HG03064 (cell line): ENCODE results near the gene ASRGL1.
A peak's percentile ranks its signal among the peaks of the same experiment; 100 is the strongest.
"Not testable (repeated sequence)": the region's sequence is repeated elsewhere in the genome, so short reads cannot be mapped to it uniquely, and the experiment has no call there.

Experiments used
- ATAC-seq: cut with Tn5 transposase; IDR thresholded peaks from one replicate; pipeline ENCODE4 v1.9.1; 2021; ENCODE audit warnings: low read depth; ENCODE audit not compliant: unreplicated experiment

Gene ASRGL1

GRCh38 chr11:62337303-62338181 is at the start of gene ASRGL1:
Gene ASRGL1 (plus strand): TSS chr11:62337448. CDS start chr11:62337978, 530 bp downstream.
- ATAC-seq, result peak; percentile 62

DNA sequence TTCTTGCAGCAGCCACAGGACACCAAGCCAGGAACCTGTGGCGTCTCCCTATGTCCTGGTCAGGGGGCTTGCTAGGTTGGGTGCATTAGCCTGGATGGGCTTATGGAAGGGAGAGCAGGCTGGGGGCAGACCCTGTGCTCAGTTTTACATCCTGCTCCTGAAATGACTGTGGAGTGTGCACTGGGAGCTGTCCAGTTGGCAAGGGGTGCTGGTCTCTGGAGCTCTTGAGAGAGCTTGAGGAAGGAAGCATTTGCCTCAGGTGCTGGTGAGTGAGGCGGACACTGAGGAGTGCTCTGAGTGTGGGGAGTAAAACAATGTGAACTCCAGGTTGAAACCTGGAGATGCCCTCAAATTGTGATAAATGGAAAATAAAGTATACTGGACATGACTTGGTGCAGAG is 41.7 kb upstream of the ASRGL1 start:
- ATAC-seq, result no peak

DNA sequence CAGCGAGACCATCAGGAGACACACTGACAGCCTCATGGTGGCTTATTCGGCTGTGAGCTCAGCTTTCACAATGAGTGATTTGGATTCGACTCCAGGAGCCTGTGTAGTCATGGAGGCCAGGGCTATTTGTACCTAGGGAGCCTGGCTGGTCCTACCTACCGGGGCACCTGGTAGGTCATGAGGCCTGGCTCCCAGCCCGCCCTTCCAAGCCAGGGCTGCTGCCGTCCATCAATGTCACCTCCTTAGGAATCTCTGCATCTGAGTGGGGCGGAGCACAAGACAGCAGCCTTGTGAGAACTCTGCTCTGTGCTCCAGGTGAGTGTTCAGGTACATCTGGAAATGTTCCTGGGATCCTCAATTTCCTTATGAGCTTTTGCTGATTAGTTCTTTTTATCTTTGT is 38.3 kb upstream of the ASRGL1 start, which contains the start of gene SCGB1D4:
TSS of gene SCGB1D4 (minus strand) at position 101 of the 400 bp plus-strand sequence. CDS start at position 36, 65 bp downstream.
- ATAC-seq, result no peak

DNA sequence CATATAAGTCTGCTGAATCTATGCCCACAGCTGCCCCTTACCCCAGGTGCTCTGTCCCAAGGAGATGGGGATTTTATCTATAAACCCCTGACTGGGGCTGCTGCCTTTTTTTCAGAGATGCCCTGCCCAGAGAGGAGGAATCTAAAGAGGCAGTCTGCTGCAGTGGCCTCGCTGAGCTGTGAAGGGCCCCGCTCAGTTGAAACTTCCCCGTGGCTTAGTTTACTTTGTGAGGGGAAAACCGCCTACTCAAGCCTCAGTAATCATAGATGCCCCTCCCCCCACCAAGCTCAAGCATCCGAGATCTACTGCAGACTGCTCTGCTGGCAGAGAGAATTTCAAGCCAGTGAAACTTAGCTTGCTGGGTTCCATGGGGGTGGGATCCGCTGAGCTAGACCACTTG is 31.0 kb upstream of the ASRGL1 start:
- ATAC-seq, result no peak

DNA sequence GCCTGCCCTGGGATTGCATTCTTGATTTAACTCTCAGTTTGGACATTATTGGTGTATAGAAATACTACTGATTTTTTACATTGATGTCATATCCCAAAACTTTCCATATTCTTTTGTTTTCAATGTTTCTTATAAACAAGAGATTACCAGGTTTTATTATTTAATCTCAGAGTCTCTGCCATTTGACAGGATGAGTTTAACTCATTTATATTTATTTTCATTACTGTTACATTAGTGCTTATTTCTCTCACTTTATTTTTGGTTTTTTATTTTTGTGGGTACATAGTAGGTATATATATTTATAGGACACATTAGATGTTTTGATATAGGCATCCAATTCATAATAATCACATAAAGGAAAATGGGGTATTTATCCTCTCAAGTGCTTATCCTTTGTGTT is 29.3 kb upstream of the ASRGL1 start:
- ATAC-seq, result no peak

GRCh38 chr11:62309991-62310390 is 27.3 kb upstream of the ASRGL1 start:
- no peak for ATAC-seq

GRCh38 chr11:62315431-62315830 is 21.8 kb upstream of the ASRGL1 start:
- no peak for ATAC-seq

DNA sequence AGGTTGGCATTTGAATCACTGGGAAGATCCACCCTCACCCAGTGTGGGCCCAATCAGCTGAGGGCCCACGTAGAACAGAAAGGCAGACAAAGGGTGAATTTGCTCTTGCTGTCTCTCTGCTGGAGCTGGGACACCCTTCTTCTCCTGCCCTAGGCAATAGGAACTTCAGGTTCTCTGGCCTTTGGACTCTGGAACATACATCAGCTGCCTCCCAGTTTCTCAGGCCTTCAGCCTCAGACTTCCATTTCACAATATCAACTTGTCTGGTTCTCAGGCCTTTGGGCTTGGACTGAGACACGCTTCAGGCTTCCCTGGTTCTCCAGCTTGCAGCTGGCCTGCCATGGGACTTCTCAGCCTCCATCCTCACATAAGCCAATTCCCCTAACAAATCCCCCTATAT is 14.7 kb upstream of the ASRGL1 start:
- no peak for ATAC-seq

GRCh38 chr11:62324731-62325556 is 12.3 kb upstream of the ASRGL1 start:
- no peak for ATAC-seq

- not testable (repeated sequence) for ATAC-seq
Observed at GRCh38 chr11:62325781-62326180, 11.5 kb upstream of the ASRGL1 start.

GRCh38 chr11:62326719-62327118 is 10.5 kb upstream of the ASRGL1 start:
- ATAC-seq, result not testable (repeated sequence)

- not testable (repeated sequence) for ATAC-seq
Observed at GRCh38 chr11:62327541-62327940, 9.7 kb upstream of the ASRGL1 start.

- ATAC-seq, result not testable (repeated sequence)
Observed at GRCh38 chr11:62331264-62331663, 6.0 kb upstream of the ASRGL1 start.

DNA sequence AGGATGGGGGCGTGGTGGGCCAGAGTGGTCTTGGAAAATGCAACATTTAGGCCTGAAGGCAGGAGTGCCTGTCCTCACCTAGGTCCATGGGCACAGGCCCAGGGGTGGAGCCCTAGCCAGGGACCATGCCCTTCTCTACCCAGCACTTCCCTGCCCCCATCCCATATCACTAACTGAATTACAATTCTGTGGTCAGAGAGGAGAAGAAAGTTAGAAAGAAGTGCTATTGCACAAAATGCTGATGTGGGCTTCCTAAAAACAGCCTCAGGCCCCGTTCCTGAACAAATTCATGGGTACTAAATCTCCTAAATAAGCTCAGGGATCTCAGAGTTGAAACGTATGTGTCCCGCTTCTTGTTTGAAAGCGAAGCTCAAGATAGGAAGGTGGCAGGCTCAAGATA is 3.5 kb upstream of the ASRGL1 start:
- no peak for ATAC-seq

DNA sequence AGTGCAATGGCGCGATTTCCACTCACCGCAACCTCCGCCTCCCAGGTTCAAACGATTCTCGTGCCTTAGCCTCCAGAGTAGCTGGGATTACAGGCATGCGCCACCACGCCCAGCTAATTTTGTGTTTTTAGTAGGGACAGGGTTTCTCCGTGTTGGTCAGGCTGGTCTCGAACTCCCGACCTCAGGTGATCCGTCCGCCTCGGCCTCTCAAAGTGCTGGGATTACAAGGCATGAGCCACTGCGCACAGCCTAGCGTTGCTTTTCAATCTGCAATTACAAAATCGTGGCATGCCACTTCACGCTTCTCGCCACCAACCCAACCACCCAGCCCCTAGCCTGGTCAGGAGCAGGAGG is 322 bp upstream of the ASRGL1 start:
- not testable (repeated sequence) for ATAC-seq

DNA sequence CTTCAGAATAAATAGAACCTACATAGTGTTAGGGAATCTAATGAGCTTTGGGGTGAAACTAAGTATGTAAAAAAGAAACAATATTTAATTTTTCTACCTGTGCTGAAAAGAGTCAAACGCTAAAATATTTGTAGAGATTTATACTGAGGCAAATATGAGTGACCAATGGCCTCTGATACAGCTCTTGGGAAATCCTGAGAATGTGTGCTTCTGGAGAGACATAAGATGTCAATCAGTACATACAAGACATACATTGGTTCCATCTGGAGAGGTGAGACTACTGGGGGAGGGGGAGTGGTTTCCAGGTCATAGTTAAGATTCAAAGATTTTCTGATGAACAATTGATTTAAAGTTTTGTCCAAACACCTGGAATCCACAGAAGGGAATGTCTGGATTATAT is 970 bp downstream of the ASRGL1 start:
- no peak for ATAC-seq

GRCh38 chr11:62340269-62340901 is 3.1 kb downstream of the ASRGL1 start:
- no peak for ATAC-seq

GRCh38 chr11:62341588-62341987 is 4.3 kb downstream of the ASRGL1 start:
- ATAC-seq, result no peak

GRCh38 chr11:62343646-62344190 is 6.5 kb downstream of the ASRGL1 start:
- not testable (repeated sequence) for ATAC-seq

DNA sequence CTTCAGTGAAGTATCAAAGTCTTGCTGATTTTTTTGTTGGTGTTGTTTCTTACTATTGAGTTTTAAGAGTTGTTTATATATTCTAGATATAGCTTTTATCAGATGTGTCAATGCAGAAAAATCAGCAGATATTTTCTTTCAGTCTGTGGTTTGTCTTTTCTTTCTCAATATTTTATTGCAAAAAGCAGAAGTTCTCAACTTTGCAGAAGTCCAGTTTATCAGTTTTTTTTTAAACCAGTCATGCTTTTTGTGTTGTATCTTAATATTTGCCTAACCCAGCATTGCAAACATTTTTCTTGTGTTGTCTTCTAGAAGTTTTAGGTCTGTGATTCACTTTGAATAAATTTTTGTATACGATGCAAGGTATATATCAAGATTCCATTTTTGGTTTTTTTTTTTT is 7.0 kb downstream of the ASRGL1 start:
- no peak for ATAC-seq

DNA sequence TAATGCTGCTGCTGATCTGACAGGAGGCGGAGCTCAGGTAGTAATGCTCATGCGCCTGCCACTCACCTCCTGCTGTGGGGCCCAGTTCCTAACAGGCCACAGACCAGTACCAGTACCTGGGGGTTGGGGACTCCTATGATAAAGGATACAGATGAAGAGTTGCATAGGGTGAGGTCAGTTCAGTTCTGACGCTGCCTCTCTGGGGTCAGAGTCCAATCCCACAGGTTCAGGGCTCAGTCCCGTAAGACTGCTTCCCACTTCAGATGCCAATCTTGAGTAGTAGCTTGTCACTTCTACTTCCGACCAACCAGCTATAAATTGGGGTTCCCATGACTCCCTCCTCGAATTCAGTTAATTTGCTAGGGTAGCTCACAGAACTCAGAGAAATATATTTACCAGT is 8.6 kb downstream of the ASRGL1 start:
- no peak for ATAC-seq
